HG03457 (cell line): ENCODE results near the gene ZNF808.
"Not testable (repeated sequence)": the region's sequence is repeated elsewhere in the genome, so short reads cannot be mapped to it uniquely, and the experiment has no call there.

Source experiments
- ATAC-seq: cut with Tn5 transposase; IDR thresholded peaks from one replicate; pipeline ENCODE4 v1.9.1; 2021; ENCODE audit warnings: moderate number of reproducible peaks; ENCODE audit not compliant: unreplicated experiment

ZNF808 gene

DNA sequence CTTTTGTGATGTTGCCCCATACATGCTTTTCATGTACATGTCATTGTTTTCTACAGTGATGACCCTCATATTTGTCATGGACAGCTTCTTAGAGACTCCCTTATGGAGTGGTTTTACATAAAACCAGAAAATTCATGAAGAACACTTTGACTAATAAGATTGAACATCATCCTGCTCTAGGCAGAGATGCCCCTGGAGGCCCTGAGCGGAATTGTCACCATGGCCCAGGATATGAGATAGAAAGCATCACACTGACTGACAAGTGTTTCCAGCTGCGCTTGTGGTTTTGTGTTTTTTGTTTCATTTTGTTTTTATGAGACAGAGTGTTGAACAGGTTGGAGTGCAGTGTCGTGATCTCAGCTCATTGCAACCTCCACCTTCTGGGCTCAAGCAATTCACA lies 64.8 kb downstream of the ZNF808 start:
- ATAC-seq, result no peak

- not testable (repeated sequence) for ATAC-seq
Measured at GRCh38 chr19:52593441-52593840, 66.0 kb downstream of the ZNF808 start.

GRCh38 chr19:52599241-52599640 lies 71.8 kb downstream of the ZNF808 start:
- ATAC-seq, result no peak

GRCh38 chr19:52600639-52601024 lies 73.2 kb downstream of the ZNF808 start:
- no peak for ATAC-seq

DNA sequence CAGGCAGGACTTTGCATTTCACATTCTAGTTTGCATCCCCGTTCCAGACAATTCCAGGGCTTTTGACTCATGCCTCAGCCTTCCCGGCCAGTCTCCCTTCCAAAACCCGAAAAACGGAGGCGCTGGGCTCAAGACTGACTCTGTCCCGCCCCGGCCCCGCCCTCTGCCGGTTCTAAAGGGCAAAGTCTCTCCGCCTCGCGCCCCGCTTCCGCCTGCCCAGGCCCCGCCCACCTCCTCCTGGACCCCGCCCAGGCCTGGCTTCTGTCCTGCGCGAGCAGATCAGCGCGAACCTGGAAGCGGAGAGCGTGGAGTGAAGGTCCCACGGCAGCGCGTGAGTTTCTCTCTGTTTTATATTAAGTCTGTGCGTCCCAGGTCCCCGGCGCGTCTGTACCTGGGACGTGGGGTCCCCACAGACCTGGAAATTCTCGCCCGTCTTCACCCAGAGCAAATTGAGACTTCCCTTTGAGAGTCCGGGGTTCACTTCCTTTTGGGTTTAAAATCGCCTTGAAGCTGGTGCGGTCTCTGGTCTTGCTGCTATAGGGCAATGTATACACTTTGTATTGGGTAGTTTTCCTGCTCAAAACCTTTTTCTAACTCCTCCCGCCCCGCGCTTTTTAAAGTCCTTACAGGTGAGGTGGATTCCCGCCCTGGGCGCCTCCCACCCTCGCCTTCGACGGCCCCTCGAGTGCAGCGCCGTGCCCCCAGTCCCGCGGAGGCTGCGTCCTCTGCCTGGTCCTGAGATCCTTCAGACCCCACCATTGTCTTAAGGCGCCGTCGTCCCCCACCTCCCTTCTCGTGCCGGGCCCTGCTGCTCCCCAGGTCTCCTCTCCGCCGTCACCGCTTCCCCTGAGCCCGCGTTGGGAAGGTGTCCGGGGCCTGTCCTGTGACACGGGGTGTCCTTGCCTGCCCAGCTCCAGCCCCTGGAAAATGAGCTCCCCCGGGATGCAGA lies 73.8 kb downstream of the ZNF808 start:
- peak; percentile 77 for ATAC-seq

- ATAC-seq, result not testable (repeated sequence)
Measured at GRCh38 chr19:52601974-52602366, 74.5 kb downstream of the ZNF808 start.

DNA sequence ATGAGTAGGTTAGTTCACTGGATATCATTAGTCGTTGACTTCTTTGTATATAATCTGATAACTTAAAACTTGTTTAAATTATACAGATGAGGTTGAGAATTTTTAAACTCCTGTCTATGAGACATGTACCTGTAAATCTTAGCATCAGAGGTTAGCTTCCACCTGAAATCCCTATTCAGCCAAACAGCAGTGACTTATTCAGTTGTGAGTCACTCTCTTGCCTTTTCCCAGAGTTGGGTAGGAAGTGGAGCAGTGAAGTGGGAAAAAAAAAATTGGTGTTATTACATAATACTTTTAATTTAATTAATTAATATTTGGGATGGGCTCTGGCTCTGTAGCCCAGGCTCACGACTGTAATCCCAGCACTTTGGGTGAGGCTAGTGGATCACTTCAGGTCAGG lies 75.5 kb downstream of the ZNF808 start:
- no peak for ATAC-seq

GRCh38 chr19:52603558-52604207 lies 76.2 kb downstream of the ZNF808 start:
- no peak for ATAC-seq
